ENCODE data around the gene LSAMP. TPM values are rescaled to one million over a fixed set of nuclear protein-coding genes. Genes with fewer than 3 reads are reported as not detected.

Gene LSAMP
- total and polyA plus RNA-seq, 2 of the 13 experiments (the other 11 are each of a cell fraction or from before 2014, with no cell fraction given): not detected

DNA sequence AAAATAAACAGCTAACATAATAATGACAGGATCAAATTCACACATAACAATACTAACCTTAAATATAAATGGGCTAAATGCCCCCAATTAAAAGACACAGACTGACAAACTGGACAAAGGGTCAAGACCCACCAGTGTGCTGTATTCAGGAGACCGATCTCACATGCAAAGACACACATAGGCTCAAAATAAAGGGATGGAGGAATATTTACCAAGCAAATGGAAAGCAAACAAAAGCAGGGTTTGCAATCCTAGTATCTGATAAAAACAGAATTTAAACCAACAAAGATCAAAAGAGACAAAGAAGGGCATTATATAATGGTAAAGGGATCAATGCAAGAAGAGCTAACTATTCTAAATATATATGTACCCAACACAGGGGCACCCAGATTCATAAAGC, 692.3 kb downstream of the LSAMP start (continued):
- TF ChIP-seq NCOA2 (CRISPR knock-in tag; IDR thresholded peaks at IDR 0.05): peak; percentile 69
- peak; percentile 31; the same call in 1 of the 2 replicates for TF ChIP-seq MIXL1 (CRISPR knock-in tag; IDR thresholded peaks at IDR 0.05)
- peak; percentile 61; the same call in 1 of the 2 replicates for TF ChIP-seq HDAC2 (CRISPR knock-in tag; IDR thresholded peaks at IDR 0.05)

Small RNAs within 50 kb of the gene (small RNA-seq; reads per million reads assigned to genes)
- 0 reads per million in 3 experiments for gene RN7SL815P (ENCODE audit: insufficient read depth in 2 of 3, insufficient read length in 3 of 3, low read depth in 2 of 3, low replicate concordance in 1 of 3)

All from HepG2 (cell line).